ENCODE results near the gene ANKRD13C. TPM values are rescaled to one million over a fixed set of nuclear protein-coding genes. Genes with fewer than 3 reads are reported as not detected.

ANKRD13C gene
- total and polyA plus RNA-seq, 2 donors (not counting 1 experiment from before 2014, with no cell fraction given) = 19.4 to 30.2 TPM

- Histone ChIP-seq H3K27ac (ENCODE audit: insufficient read depth, low read length) (no peak overlapping the region), H3K36me3 (ENCODE audit: control insufficient read depth, insufficient read depth, low read length) (no peaks in the 10 kb centered on the region), H3K9ac (ENCODE audit: insufficient read depth, low read length) (no peak overlapping the region), H3K4me3 (replicated peaks in 1 of 4; ENCODE audit: control extremely low read depth in 1 of 4, insufficient read depth in 1 of 4, low read depth in 3 of 4, low read length in 4 of 4) (no peak overlapping the region), H3K79me2 (ENCODE audit: control insufficient read depth, insufficient read depth, low read length) (peaks cover 15% of the 10 kb centered on the region), H3K4me2 (ENCODE audit: extremely low read depth, insufficient read depth, low read length) (no peak overlapping the region), H3K27me3 (ENCODE audit: control insufficient read depth, insufficient read depth, low read length) (no peaks in the 10 kb centered on the region), H3K9me3 (ENCODE audit: control insufficient read depth, insufficient read depth, low read depth, low read length) (no peaks in the 10 kb centered on the region), H4K20me1 (ENCODE audit: control insufficient read depth, extremely low read depth, insufficient read depth, low read length) (no peaks in the 10 kb centered on the region), H3K4me1 (ENCODE audit: control insufficient read depth, extremely low read depth, insufficient read depth, low read length) (no peaks in the 10 kb centered on the region), H2AFZ (ENCODE audit: low read length) (no peak overlapping the region)
- TF ChIP-seq CTCF (conservative IDR thresholded peaks at IDR 0.05 in 1 of 2, IDR thresholded peaks at IDR 0.05 in 1 of 2; ENCODE audit: low read depth in 1 of 2, low read length in 2 of 2) (no peak), EZH2 (IDR thresholded peaks at IDR 0.05; ENCODE audit: low read length, missing control alignments) (no peak)
- DNase-seq (ENCODE audit: low read depth in 2 of 2) = peak in 1 of 2 donors; percentile 30
Measured at GRCh38 chr1:70327306-70328076, 27.0 kb downstream of the ANKRD13C start.

GRCh38 chr1:70324683-70325082 lies 29.8 kb downstream of the ANKRD13C start:
- Histone ChIP-seq H3K9me3 (ENCODE audit: control insufficient read depth, insufficient read depth, low read depth, low read length) (no peaks in the 10 kb centered on the region), H4K20me1 (ENCODE audit: control insufficient read depth, extremely low read depth, insufficient read depth, low read length) (no peaks in the 10 kb centered on the region), H3K4me2 (ENCODE audit: extremely low read depth, insufficient read depth, low read length) (no peak overlapping the region), H3K27me3 (ENCODE audit: control insufficient read depth, insufficient read depth, low read length) (no peaks in the 10 kb centered on the region), H3K9ac (ENCODE audit: insufficient read depth, low read length) (no peak overlapping the region), H3K4me1 (ENCODE audit: control insufficient read depth, extremely low read depth, insufficient read depth, low read length) (peaks cover 3% of the 10 kb centered on the region), H3K36me3 (ENCODE audit: control insufficient read depth, insufficient read depth, low read length) (no peaks in the 10 kb centered on the region), H3K4me3 (replicated peaks in 1 of 4; ENCODE audit: control extremely low read depth in 1 of 4, insufficient read depth in 1 of 4, low read depth in 3 of 4, low read length in 4 of 4) (no peak overlapping the region), H2AFZ (ENCODE audit: low read length) (no peak overlapping the region), H3K27ac (ENCODE audit: insufficient read depth, low read length) (no peak overlapping the region), H3K79me2 (ENCODE audit: control insufficient read depth, insufficient read depth, low read length) (peaks cover 11% of the 10 kb centered on the region)
- DNase-seq (ENCODE audit: low read depth in 2 of 2) = no peak
- TF ChIP-seq EZH2 (IDR thresholded peaks at IDR 0.05; ENCODE audit: low read length, missing control alignments) = no peak
- TF ChIP-seq CTCF (conservative IDR thresholded peaks at IDR 0.05 in 1 of 2, IDR thresholded peaks at IDR 0.05 in 1 of 2; ENCODE audit: low read depth in 1 of 2, low read length in 2 of 2) = no peak

- Histone ChIP-seq H3K4me3 (replicated peaks in 1 of 4; ENCODE audit: control extremely low read depth in 1 of 4, insufficient read depth in 1 of 4, low read depth in 3 of 4, low read length in 4 of 4) (no peak overlapping the region), H3K4me1 (ENCODE audit: control insufficient read depth, extremely low read depth, insufficient read depth, low read length) (peaks cover 3% of the 10 kb centered on the region), H3K4me2 (ENCODE audit: extremely low read depth, insufficient read depth, low read length) (no peak overlapping the region), H4K20me1 (ENCODE audit: control insufficient read depth, extremely low read depth, insufficient read depth, low read length) (no peaks in the 10 kb centered on the region), H3K79me2 (ENCODE audit: control insufficient read depth, insufficient read depth, low read length) (peaks cover 12% of the 10 kb centered on the region), H3K27me3 (ENCODE audit: control insufficient read depth, insufficient read depth, low read length) (no peaks in the 10 kb centered on the region), H3K36me3 (ENCODE audit: control insufficient read depth, insufficient read depth, low read length) (no peaks in the 10 kb centered on the region), H3K9me3 (ENCODE audit: control insufficient read depth, insufficient read depth, low read depth, low read length) (no peaks in the 10 kb centered on the region), H2AFZ (ENCODE audit: low read length) (no peak overlapping the region), H3K9ac (ENCODE audit: insufficient read depth, low read length) (no peak overlapping the region), H3K27ac (ENCODE audit: insufficient read depth, low read length) (peak overlapping the region; percentile 37)
- DNase-seq (ENCODE audit: low read depth in 2 of 2) = peak; percentile 23 to 88
- TF ChIP-seq CTCF (conservative IDR thresholded peaks at IDR 0.05 in 1 of 2, IDR thresholded peaks at IDR 0.05 in 1 of 2; ENCODE audit: low read depth in 1 of 2, low read length in 2 of 2) = no peak
- no peak for TF ChIP-seq EZH2 (IDR thresholded peaks at IDR 0.05; ENCODE audit: low read length, missing control alignments)
Measured at GRCh38 chr1:70319750-70320149, 34.8 kb downstream of the ANKRD13C start.

Data from fibroblast of lung (primary cell).